PC-3 (cell line): Measurements from ENCODE around the gene MRPS31.

ENCODE experiments used
- CTCF ChIP-seq: fragments of 300-600 bp; sonication (generic); conservative IDR thresholded peaks from 2 replicates; pipeline ENCODE4 v1.5.1; 2017; ENCODE audit warnings: antibody characterized with exemption, low read depth, mild to moderate bottlenecking, low read length
- EZH2phosphoT487 ChIP-seq: fragments of 300-600 bp; sonication (generic); IDR thresholded peaks from 2 replicates; pipeline ENCODE4 v1.6.1; 2018; ENCODE audit warnings: mild to moderate bottlenecking, antibody characterized with exemption, low read length, borderline replicate concordance

- TF ChIP-seq CTCF, result no peak
- no peak for TF ChIP-seq EZH2phosphoT487
These were observed 82.2 kb downstream of the MRPS31 start for GRCh38 chr13:40688781-40689180.
